Stimulated activated CD8-positive, alpha-beta memory T cell treated with anti-CD3 and anti-CD28 coated beads, Interleukin-2, amount 100 ng/mL, for 48 hours (primary cell): ENCODE measurements around the gene GPR150.

ENCODE experiments used
- DNase-seq, 2 donors: peaks; one replicate each; pipeline ENCODE4 v3.0.0-alpha.2; 2020; ENCODE audit warnings: low read depth in 2 of 2

The GPR150 gene

DNA sequence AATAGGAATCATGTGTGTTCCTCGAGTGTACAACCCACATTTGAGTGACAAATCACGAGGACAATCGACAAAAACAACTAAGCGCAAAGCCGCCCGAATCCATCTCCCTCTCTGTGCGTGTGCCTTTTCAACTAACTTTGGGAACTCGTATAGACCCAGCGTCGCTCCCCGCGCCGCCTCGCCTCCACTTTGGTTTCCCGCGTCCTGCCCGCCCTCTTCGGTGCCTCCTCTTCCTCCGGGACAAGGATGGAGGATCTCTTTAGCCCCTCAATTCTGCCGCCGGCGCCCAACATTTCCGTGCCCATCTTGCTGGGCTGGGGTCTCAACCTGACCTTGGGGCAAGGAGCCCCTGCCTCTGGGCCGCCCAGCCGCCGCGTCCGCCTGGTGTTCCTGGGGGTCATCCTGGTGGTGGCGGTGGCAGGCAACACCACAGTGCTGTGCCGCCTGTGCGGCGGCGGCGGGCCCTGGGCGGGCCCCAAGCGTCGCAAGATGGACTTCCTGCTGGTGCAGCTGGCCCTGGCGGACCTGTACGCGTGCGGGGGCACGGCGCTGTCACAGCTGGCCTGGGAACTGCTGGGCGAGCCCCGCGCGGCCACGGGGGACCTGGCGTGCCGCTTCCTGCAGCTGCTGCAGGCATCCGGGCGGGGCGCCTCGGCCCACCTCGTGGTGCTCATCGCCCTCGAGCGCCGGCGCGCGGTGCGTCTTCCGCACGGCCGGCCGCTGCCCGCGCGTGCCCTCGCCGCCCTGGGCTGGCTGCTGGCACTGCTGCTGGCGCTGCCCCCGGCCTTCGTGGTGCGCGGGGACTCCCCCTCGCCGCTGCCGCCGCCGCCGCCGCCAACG, at the start of gene GPR150:
Gene GPR150 (plus strand): TSS at position 58 of the 840 bp plus-strand sequence. CDS start 189 bp downstream, at position 247.
- DNase-seq, result peak; percentile 49 to 53

GRCh38 chr5:95572016-95572415, 47.9 kb upstream of the GPR150 start:
- DNase-seq, result no peak

- no peak for DNase-seq
Observed at GRCh38 chr5:95581576-95581975, 38.3 kb upstream of the GPR150 start.

GRCh38 chr5:95583992-95584391, 35.9 kb upstream of the GPR150 start:
- no peak for DNase-seq

DNA sequence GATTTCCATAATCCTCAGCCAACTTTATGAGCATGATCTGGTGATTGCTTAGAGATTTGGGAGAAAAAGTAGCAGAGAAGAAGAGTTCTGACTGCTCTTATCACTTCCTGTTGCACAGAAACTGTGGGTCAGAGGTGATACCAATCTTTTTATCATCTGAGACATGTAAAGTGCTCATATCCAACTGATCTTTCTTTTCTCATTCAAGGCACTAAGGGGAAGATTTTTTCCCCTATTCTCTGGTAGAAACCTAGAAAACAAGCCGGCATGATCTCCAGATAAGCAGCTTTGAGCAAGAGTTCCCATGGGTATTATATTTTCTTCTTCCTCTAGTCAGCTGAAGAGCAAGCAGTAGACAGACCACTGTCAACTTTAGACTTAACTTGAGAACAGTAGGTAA, 29.0 kb upstream of the GPR150 start:
- no peak for DNase-seq

- DNase-seq, result no peak
Observed at GRCh38 chr5:95591490-95591901, 28.4 kb upstream of the GPR150 start.

DNA sequence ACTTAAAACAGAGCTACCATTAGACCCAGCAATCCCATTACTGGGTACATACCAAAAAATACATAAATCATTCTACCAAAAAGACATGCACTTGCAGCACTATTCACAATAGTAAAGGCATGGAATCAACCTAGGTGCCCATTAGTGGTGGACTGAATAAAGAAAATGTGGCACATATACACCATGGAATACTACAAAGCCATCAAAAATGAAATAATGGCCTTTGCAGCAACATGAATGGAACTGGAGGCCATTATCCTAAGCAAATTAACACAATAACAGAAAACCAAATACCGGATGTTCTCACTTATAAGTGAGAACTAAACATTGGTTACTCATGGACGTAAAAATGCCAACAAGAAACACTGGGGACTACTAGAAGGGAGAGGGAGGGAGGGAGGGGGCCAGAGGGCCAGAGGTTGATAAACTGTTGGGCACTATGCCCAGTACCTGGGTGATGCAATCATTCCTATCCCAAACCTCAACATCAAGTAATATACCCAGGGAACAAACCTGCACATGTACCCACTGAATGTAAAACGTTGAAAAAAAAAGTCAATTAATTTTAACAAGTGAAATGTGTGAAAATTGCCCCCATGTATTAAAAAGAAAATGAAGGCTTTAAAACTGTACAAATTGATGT, 24.5 kb upstream of the GPR150 start:
- no peak for DNase-seq

DNA sequence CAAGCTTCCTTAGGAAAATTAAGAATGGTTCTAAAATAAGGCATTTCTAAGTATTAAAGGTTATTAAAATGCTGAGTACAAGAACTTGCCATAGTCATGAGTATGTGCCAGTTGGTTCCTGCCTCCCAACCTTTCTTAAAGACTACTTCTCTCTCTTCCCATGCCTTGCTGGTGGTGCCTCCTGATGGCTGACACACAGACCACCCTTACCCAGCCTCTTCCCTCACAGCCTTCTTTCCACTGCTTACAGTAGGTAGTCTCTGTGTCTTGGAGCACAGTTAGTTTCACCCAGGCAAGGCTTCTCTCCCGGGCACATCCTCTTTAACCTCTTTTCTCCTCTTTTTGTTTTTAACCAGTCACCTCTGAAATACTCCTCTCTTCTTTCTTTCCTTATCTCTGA, 20.6 kb upstream of the GPR150 start:
- no peak for DNase-seq

GRCh38 chr5:95600557-95600956, 19.3 kb upstream of the GPR150 start:
- no peak for DNase-seq

- no peak for DNase-seq
Observed at GRCh38 chr5:95605786-95606185, 14.1 kb upstream of the GPR150 start.

DNA sequence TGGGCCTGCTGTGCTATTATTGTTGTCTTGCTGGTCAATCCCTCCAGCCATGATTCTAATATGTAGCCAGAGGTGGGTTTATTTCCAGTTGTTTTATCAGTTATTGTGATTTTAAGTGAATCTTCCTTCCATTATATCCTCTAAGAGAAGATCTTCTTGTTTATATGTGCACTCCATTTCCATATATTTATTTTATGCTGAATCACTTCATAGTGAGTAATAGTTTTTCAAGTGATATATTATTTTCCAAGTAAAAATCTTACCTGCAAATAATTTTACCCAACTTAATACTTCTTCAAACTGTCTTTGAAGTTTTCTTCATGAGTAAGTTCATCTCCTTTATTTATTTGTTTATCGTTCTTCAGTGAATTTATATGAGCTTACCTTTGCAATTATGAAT, 13.5 kb upstream of the GPR150 start:
- no peak for DNase-seq

- DNase-seq, result no peak
Observed at GRCh38 chr5:95609711-95610110, 10.2 kb upstream of the GPR150 start.

DNA sequence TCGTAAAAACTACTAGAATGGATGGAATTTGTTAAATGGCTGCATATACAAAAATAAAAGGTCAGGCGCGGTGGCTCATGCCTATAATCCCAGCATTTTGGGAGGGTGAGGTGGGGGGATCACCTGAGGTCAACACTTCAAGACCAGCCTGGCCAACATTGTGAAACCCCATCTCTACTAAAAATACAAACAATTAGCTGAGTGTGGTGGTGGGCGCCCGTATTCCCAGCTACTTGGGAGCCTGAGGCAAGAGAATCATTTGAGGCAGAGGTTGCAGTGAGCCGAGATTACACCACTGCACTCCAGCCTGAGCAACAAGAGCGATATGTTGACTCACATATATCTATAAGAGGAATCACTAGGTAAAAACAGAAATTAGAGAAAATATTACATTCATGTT, 9.3 kb upstream of the GPR150 start:
- DNase-seq, result no peak

DNA sequence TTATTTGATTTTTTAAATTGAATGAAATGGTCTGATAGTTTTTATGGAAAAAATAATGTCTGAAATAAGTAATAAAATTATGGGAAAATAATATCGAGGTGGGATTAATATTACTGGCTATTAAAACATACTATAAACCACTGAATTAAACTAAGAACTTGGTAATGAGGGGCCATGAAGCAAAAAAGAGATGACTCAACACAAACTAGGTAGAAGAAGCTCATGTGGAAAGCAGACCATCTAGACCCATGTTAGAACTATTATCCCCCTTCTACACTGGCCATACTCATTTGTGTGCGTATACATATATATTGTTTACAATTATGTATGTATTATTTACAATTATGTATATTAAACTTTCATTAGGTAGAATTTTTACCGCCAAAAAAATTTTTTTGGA, 8.5 kb upstream of the GPR150 start:
- DNase-seq, result no peak

DNA sequence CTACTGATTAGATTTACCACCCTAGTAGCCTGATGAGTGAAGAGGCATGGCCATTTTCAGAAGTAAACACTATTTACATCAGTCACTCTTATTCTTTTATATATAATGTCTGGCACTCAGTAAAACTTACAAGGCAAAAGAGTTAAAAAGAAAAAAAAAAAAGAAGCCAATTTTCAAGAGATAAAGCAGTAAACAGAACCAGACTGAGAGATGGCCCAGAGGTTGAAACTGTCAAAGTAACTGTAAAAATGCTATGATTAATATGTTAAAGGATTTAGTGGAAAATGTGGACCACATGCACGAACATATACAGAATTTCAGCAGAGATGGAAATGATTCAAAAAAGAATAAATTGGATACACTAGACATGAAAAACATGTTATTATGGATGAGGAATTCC, 6.4 kb upstream of the GPR150 start:
- no peak for DNase-seq

DNA sequence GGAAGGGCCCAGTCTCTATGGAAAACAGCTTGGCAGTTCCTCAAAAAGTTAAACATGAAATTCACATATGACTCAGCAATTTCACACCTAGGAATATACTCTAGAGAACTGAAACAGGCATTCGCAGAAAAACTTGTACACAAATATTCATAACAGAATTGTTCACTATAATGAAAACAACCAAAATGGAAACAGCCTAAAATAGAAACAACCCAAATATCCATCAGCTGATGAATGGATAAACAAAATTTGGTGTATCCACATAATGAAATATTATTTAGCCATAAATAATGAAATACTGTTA, 4.8 kb upstream of the GPR150 start:
- DNase-seq, result no peak

DNA sequence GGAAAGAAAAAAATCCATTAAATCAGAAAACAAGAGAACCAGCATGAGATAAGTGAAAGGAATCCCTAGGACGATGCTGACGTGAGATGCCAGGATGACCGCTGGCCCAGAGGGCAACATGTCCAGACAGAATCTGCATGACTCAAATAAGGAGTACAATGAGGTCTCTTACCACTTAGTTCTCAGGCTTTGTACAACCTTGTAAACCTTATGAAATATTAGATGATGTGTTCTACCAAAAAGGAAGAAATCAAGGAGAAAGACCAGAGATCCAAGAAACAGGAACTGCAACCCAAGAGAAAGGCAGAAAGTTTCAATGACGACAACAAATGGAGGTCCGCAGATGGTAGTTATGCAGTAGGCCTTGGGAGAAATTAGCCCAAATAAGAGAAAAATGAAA, 2.8 kb upstream of the GPR150 start:
- no peak for DNase-seq

- DNase-seq, result no peak
Observed at GRCh38 chr5:95619096-95619495, 791 bp upstream of the GPR150 start.

DNA sequence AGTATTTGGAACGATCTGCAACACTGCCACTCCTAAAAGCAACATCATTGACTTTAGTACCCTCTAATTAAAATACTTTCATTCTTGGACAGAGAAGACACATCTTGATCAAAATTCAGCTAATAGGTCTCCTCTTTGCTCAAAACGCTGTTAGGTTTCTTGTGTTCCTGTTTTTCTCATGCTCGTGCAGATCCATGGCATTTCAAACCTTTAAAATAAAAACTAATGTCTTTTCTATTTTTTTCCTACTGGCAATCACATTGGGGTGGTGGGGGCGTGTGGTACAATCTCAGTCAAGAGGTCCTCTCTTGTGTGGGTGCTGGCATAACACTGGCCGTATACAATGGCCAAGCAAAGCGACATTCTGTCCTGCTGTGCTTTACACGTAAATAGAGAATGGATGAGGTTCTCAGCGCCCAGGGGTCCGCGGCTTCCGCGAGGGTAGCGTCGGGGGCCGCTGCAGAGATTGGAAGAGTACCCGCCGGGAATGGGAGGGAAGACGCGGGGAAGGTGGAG, 315 bp upstream of the GPR150 start:
- no peak for DNase-seq

- peak; percentile 17 to 26 for DNase-seq
Observed at GRCh38 chr5:95620870-95621838, 1.3 kb downstream of the GPR150 start.

GRCh38 chr5:95621839-95622629, 2.1 kb downstream of the GPR150 start:
- DNase-seq, result no peak
